Mucosa of descending colon (tissue), 3 donors: ENCODE measurements around the gene FGGY. TPM values are rescaled to one million over a fixed set of nuclear protein-coding genes. Genes with fewer than 3 reads are reported as not detected.

Source experiments
- ATAC-seq: fragments of 200-7000 bp; cut with Tn5 transposase; one replicate; pipeline ENCODE4 v1.9.1; 2020; ENCODE audit warnings: mild to moderate bottlenecking, moderate library complexity
- DNase-seq, 3 donors: peaks; one replicate each; pipeline ENCODE4 v3.0.0-alpha.2; 2020
- H3K36me3 ChIP-seq: fragments of 200-600 bp; one replicate; pipeline ENCODE4 v1.8.0; 2021; ENCODE audit warnings: low read depth, mild to moderate bottlenecking
- H3K4me1 ChIP-seq: fragments of 200-600 bp; one replicate; pipeline ENCODE4 v1.8.0; 2021; ENCODE audit warnings: low read depth, mild to moderate bottlenecking
- H3K4me3 ChIP-seq: fragments of 200-600 bp; one replicate; pipeline ENCODE4 v1.8.0; 2021; ENCODE audit warnings: mild to moderate bottlenecking
- H3K9me3 ChIP-seq: fragments of 200-600 bp; one replicate; pipeline ENCODE4 v1.8.0; 2021; ENCODE audit warnings: mild to moderate bottlenecking
- CTCF ChIP-seq: fragments of 200-600 bp; IDR thresholded peaks from one replicate; pipeline ENCODE4 v1.8.0; 2022; ENCODE audit warnings: antibody characterized with exemption, mild to moderate bottlenecking
- intact Hi-C, 2 donors: fragments of 100-400 bp; cut with DNase I in 1 of 2; cut with micrococcal nuclease in 1 of 2; formaldehyde crosslinking; loops; one replicate each; pipeline versions ENCODE4 v1.11.0 to v1.11.1; 2022; cut with DNase I, micrococcal nuclease
- total RNA-seq, 3 donors: library from RNA; stranded (reverse); fragmentation: NEBNext Ultra II Directional in 2 of 3; extraction: Animal tissue kit (Norgen Biotek cat#: 25700) in 2 of 3; gene quantifications; one replicate each; pipeline versions ENCODE4 v1.2.1 to v1.2.4, GENCODE V29; 2021 to 2023
- donor health status: DM: no; HTN: no; CAD: no; lungs with moderate emphysema.
- donor health status: DM: no; HTN: no; CAD: no.
- donor health status: DM: no; HTN: yes; CAD: no.

The FGGY gene
- total RNA-seq, 3 donors from 2014 or later: 25.2 to 38.3 (median 36.6) TPM

DNA sequence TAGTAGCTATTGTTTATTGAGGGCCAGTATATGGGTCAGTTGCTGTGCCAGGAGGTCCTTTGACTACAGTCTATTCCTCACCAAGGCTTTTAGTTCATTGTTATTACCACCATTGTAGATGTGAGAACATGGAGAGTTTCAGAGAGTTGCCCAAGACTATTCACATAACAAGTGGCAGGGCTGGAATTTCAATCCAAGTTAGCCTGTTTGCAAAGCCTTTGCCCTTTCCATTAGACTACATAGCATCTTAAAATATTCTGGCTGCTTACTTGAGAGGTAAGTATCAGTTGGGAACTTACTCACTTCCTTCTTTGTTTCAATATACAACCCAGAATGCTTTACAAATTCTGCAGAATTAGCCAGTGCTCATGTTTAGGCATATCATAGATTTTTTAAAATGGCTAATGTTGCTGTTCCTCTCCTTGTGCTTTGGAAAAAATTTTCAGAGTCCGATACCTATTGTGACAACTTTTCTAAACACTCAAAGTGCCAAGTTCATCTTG lies 141.2 kb downstream of the FGGY start:
- no peak for TF ChIP-seq CTCF
- H3K9me3 ChIP-seq: no peaks in the 10 kb centered on the region
- no peak for ATAC-seq
- DNase-seq: no peak
- H3K4me1 ChIP-seq: peaks cover 3% of the 10 kb centered on the region
- no peaks in the 10 kb centered on the region for H3K36me3 ChIP-seq
- intact Hi-C loops: no loop called here
- no peak overlapping the region for H3K4me3 ChIP-seq

DNA sequence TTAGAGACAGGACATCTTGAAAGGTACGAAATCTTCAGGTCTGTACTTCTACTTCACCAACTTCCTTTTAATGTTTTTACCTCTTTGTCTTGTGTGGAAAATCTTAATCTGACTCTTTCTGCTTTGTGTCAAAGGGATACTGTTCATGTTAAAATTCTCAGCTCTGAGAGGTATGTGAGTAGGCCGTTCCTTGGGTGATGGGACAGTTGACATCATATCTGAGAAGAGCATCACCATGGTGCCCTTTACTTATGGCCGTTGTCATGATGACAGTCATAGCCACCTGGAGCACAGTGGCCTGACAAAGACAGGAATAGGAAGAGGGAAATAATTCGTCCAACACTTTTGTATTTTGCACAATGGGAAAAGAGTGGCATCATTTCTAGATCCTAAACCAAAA lies 145.6 kb downstream of the FGGY start:
- ATAC-seq: no peak

GRCh38 chr1:59443310-59443709 lies 146.4 kb downstream of the FGGY start:
- no peaks in the 10 kb centered on the region for H3K36me3 ChIP-seq
- no peak for TF ChIP-seq CTCF
- intact Hi-C loops: no loop called here
- no peak overlapping the region for H3K4me3 ChIP-seq
- DNase-seq (no peak), ATAC-seq (no peak)
- no peaks in the 10 kb centered on the region for H3K9me3 ChIP-seq
- H3K4me1 ChIP-seq: no peaks in the 10 kb centered on the region

More for the DNA sequence above, 145.6 kb downstream of the FGGY start:
- intact Hi-C loops: no loop called here
- no peaks in the 10 kb centered on the region for H3K4me1 ChIP-seq
- no peak for TF ChIP-seq CTCF
- H3K4me3 ChIP-seq: no peak overlapping the region
- no peaks in the 10 kb centered on the region for H3K9me3 ChIP-seq
- DNase-seq: no peak
- H3K36me3 ChIP-seq: no peaks in the 10 kb centered on the region

DNA sequence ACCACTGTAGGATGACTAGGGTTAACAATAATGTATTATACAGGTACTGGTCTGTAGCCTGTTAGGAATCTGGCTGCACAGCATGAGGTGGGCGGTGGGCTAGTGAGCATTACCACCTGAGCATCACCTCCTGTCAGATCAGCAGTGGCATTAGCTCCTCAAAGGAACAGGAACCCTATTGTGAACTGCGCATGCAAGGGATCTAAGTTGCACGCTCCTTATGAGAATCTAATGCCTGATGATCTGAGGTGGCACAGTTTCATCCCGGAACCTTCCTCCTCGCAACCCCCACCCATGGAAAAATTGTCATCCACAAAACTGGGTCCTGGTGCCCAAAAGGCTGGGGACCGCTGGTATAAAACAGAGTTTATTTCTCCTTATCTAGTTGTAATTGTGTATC lies 147.6 kb downstream of the FGGY start:
- no peak overlapping the region for H3K4me3 ChIP-seq
- no peaks in the 10 kb centered on the region for H3K36me3 ChIP-seq
- intact Hi-C loops: no loop called here
- ATAC-seq: no peak
- TF ChIP-seq CTCF: no peak
- DNase-seq: no peak
- no peaks in the 10 kb centered on the region for H3K4me1 ChIP-seq
- H3K9me3 ChIP-seq: no peaks in the 10 kb centered on the region

GRCh38 chr1:59445040-59445439 lies 148.1 kb downstream of the FGGY start:
- no peaks in the 10 kb centered on the region for H3K9me3 ChIP-seq
- no peaks in the 10 kb centered on the region for H3K4me1 ChIP-seq
- no peak for DNase-seq
- H3K36me3 ChIP-seq: no peaks in the 10 kb centered on the region
- peak; percentile 86 for ATAC-seq
- no peak overlapping the region for H3K4me3 ChIP-seq
- no peak for TF ChIP-seq CTCF
- intact Hi-C loops: no loop called here
